CD14-positive monocyte (primary cell): ENCODE data around the gene MTCL3.
A peak's percentile ranks its signal among the peaks of the same experiment; 100 is the strongest.

ENCODE experiments used
- DNase-seq, 3 donors: peaks; one replicate each; pipeline ENCODE4 v3.0.0-alpha.2; 2011 to 2022
- H2AFZ ChIP-seq: 2 replicates; pipeline ENCODE4 v1.6.0; 2012; ENCODE audit warnings: mild to moderate bottlenecking, low read depth, low read length, inconsistent platforms; ENCODE audit not compliant: insufficient read depth, poor library complexity, severe bottlenecking
- H3K27ac ChIP-seq, 2 donors: 1 replicate in 1 of 2; 2 replicates in 1 of 2; pipeline ENCODE4 v1.5.1; 2012 to 2013; ENCODE audit warnings: low read length in 2 of 2, control low read depth in 1 of 2, inconsistent platforms in 1 of 2, low read depth in 1 of 2, mild to moderate bottlenecking in 1 of 2
- H3K27me3 ChIP-seq, 2 donors: one replicate each; pipeline versions ENCODE4 v1.6.0 to v1.6.1; 2011 to 2013; ENCODE audit warnings: low read length in 2 of 2; ENCODE audit not compliant: control insufficient read depth in 2 of 2, insufficient read depth in 2 of 2
- H3K36me3 ChIP-seq, 2 donors: replicated peaks in 1 of 2; 1 replicate in 1 of 2; 2 replicates in 1 of 2; pipeline versions ENCODE4 v1.5.1 to v1.6.1; 2012 to 2013; ENCODE audit warnings: low read length in 2 of 2, control low read depth in 1 of 2, inconsistent platforms in 1 of 2, mild to moderate bottlenecking in 1 of 2; ENCODE audit not compliant: insufficient read depth in 2 of 2, control insufficient read depth in 1 of 2
- H3K4me1 ChIP-seq, 2 donors: 1 replicate in 1 of 2; 2 replicates in 1 of 2; pipeline versions ENCODE4 v1.5.1 to v1.6.1; 2012 to 2013; ENCODE audit warnings: low read length in 2 of 2, control low read depth in 1 of 2, inconsistent platforms in 1 of 2, mild to moderate bottlenecking in 1 of 2, moderate library complexity in 1 of 2; ENCODE audit not compliant: insufficient read depth in 2 of 2, control insufficient read depth in 1 of 2
- H3K4me2 ChIP-seq: replicated peaks from 2 replicates; pipeline ENCODE3; 2012; ENCODE audit warnings: low read length, moderate library complexity, mild to moderate bottlenecking; ENCODE audit not compliant: poor library complexity, severe bottlenecking; ENCODE audit errors: extremely low read depth
- H3K4me3 ChIP-seq, 3 experiments: fragments of 200-600 bp in 1 of 3; sonication (generic) in 1 of 3; replicated peaks in 1 of 3; 1 replicate in 2 of 3; 2 replicates in 1 of 3; pipeline ENCODE4 v1.5.1; 2011 to 2013; ENCODE audit warnings: low read length in 3 of 3, mild to moderate bottlenecking in 3 of 3, control low read depth in 2 of 3, low read depth in 2 of 3, inconsistent platforms in 1 of 3, moderate library complexity in 1 of 3
- H3K79me2 ChIP-seq: 2 replicates; pipeline ENCODE4 v1.6.0; 2012; ENCODE audit warnings: mild to moderate bottlenecking, control low read depth, inconsistent platforms, low read length, moderate library complexity; ENCODE audit not compliant: insufficient read depth
- H3K9ac ChIP-seq: 2 replicates; pipeline ENCODE4 v1.6.0; 2017; ENCODE audit warnings: low read length, mild to moderate bottlenecking; ENCODE audit not compliant: insufficient read depth, poor library complexity, severe bottlenecking
- H3K9me3 ChIP-seq, 2 donors: replicated peaks in 1 of 2; 1 replicate in 1 of 2; 2 replicates in 1 of 2; pipeline versions ENCODE4 v1.5.1 to v1.6.1; 2012 to 2013; ENCODE audit warnings: low read length in 2 of 2, control low read depth in 1 of 2; ENCODE audit not compliant: control insufficient read depth in 1 of 2, insufficient read depth in 1 of 2
- H4K20me1 ChIP-seq: 2 replicates; pipeline ENCODE4 v1.6.0; 2012; ENCODE audit warnings: mild to moderate bottlenecking, low read length, control low read depth, moderate library complexity; ENCODE audit not compliant: insufficient read depth
- H3K27ac Mint-ChIP-seq, 7 donors: one replicate each; pipeline ENCODE4 v1.8.0; 2020; ENCODE audit warnings: mild to moderate bottlenecking in 7 of 7, mixed read lengths in 7 of 7, moderate library complexity in 6 of 7, inconsistent platforms in 2 of 7
- H3K27me3 Mint-ChIP-seq, 3 donors: one replicate each; pipeline ENCODE4 v1.8.0; 2021 to 2022; ENCODE audit warnings: low read depth in 3 of 3, mild to moderate bottlenecking in 3 of 3, mixed read lengths in 3 of 3, moderate library complexity in 3 of 3, inconsistent platforms in 1 of 3
- H3K36me3 Mint-ChIP-seq, 2 donors: one replicate each; pipeline ENCODE4 v1.8.0; 2020; ENCODE audit warnings: mixed read lengths in 2 of 2, inconsistent platforms in 1 of 2, mild to moderate bottlenecking in 1 of 2
- H3K4me1 Mint-ChIP-seq: one replicate; pipeline ENCODE4 v1.8.0; 2020; ENCODE audit warnings: mild to moderate bottlenecking, mixed read lengths
- H3K4me3 Mint-ChIP-seq, 2 donors: one replicate each; pipeline ENCODE4 v1.8.0; 2020; ENCODE audit warnings: mild to moderate bottlenecking in 2 of 2, mixed read lengths in 2 of 2, moderate library complexity in 1 of 2
- H3K9me3 Mint-ChIP-seq, 7 donors: one replicate each; pipeline ENCODE4 v1.8.0; 2020 to 2022; ENCODE audit warnings: mixed read lengths in 7 of 7, mild to moderate bottlenecking in 6 of 7, moderate library complexity in 6 of 7, inconsistent platforms in 2 of 7
- WGBS: methylation state at CpG from one replicate; pipeline ENCODE4 v1.1.5; 2013; ENCODE audit warnings: missing lambda C conversion rate; ENCODE audit not compliant: insufficient coverage; 5-methylcytosine and 5-hydroxymethylcytosine counted together
- intact Hi-C, 2 donors: fragments of 100-400 bp; cut with micrococcal nuclease; formaldehyde crosslinking; loops; one replicate each; pipeline versions ENCODE4 v1.15.0 to v1.15.1; 2023
- TF ChIP-seq, protein P1 (sequence below): fragments of 200-600 bp; IDR thresholded peaks from one replicate; pipeline ENCODE4 v1.8.0; 2022; ENCODE audit warnings: antibody characterized with exemption, mild to moderate bottlenecking

The MTCL3 gene

DNA sequence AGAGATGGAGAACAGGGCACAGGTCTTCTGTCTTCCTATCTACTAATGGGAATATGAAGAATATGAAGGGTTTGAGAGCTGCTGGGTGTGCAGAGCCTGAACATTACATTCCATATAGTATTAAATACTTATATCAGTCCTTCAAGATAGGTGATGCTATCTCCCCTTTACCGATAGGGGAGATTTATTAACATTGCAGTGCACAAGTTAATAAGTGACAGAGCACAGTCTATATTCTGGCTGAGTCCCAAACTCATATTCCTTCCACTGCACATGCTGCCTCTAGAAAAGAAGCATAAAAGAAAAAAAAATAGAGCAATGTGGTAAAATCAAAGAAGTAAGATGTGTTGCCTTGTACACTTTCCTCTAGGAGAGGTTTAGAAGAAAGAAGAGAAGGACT lies 41.5 kb downstream of the MTCL3 start:
- peaks cover 11 to 18% (median 15%) of the 10 kb centered on the region in 7 donors for H3K9me3 Mint-ChIP-seq
- peaks cover 0 to 26% (median 8%) of the 10 kb centered on the region in 3 donors for H3K27me3 Mint-ChIP-seq
- H3K4me3 Mint-ChIP-seq = no peak overlapping the region
- Histone ChIP-seq H3K9ac (no peak overlapping the region), H3K4me1 (no peaks in the 10 kb centered on the region), H3K4me2 (no peak overlapping the region), H3K27ac (no peak overlapping the region), H2AFZ (no peak overlapping the region), H4K20me1 (no peaks in the 10 kb centered on the region), H3K36me3 (no peaks in the 10 kb centered on the region), H3K4me3 (no peak overlapping the region), H3K9me3 (peaks cover 6 to 14% of the 10 kb centered on the region in 2 donors), H3K79me2 (no peaks in the 10 kb centered on the region), H3K27me3 (peaks cover 0 to 16% of the 10 kb centered on the region in 2 donors)
- H3K4me1 Mint-ChIP-seq = peaks cover 2% of the 10 kb centered on the region
- WGBS = no CpG with 5 or more reads among the region's 1 CpG
- intact Hi-C loops = no loop called here
- peak overlapping the region in 1 of 7 donors; percentile 60 for H3K27ac Mint-ChIP-seq
- no peaks in the 10 kb centered on the region for H3K36me3 Mint-ChIP-seq
- no peak for DNase-seq
- TF ChIP-seq, protein P1, sequence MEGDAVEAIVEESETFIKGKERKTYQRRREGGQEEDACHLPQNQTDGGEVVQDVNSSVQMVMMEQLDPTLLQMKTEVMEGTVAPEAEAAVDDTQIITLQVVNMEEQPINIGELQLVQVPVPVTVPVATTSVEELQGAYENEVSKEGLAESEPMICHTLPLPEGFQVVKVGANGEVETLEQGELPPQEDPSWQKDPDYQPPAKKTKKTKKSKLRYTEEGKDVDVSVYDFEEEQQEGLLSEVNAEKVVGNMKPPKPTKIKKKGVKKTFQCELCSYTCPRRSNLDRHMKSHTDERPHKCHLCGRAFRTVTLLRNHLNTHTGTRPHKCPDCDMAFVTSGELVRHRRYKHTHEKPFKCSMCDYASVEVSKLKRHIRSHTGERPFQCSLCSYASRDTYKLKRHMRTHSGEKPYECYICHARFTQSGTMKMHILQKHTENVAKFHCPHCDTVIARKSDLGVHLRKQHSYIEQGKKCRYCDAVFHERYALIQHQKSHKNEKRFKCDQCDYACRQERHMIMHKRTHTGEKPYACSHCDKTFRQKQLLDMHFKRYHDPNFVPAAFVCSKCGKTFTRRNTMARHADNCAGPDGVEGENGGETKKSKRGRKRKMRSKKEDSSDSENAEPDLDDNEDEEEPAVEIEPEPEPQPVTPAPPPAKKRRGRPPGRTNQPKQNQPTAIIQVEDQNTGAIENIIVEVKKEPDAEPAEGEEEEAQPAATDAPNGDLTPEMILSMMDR = no peak

DNA sequence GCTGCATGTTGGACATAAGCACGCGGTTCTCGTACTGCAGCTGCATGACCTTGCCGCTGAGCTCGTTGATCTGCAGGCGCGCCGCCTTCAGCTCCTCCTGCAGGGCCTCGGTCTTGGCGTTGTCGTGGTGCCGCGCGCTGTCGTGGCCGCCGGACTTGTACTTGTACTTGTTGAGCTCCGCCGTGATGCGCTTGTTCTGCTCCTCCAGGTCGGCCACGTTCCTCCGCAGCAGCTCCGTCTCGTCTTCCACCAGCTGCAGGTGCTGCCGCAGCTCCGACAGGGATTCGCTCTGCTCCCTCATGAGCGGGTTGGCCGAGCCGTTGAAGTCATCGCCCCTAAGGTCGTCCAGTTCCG lies 43.3 kb downstream of the MTCL3 start:
- intact Hi-C loops = no loop called here
- Histone ChIP-seq H3K27ac (no peak overlapping the region), H3K9me3 (peaks cover 6 to 14% of the 10 kb centered on the region in 2 donors), H2AFZ (no peak overlapping the region), H3K4me1 (peaks cover 0 to 2% of the 10 kb centered on the region in 2 donors), H3K27me3 (peaks cover 0 to 16% of the 10 kb centered on the region in 2 donors), H3K4me3 (no peak overlapping the region), H3K36me3 (no peaks in the 10 kb centered on the region), H3K79me2 (no peaks in the 10 kb centered on the region), H3K9ac (no peak overlapping the region), H4K20me1 (no peaks in the 10 kb centered on the region), H3K4me2 (no peak overlapping the region)
- Mint-ChIP-seq H3K27ac (no peak overlapping the region), H3K9me3 (peaks cover 11 to 18% (median 15%) of the 10 kb centered on the region in 7 donors), H3K4me3 (peak overlapping the region in 1 of 2 donors; percentile 59), H3K36me3 (no peaks in the 10 kb centered on the region), H3K27me3 (peaks cover 0 to 29% (median 8%) of the 10 kb centered on the region in 3 donors), H3K4me1 (peaks cover 10% of the 10 kb centered on the region)
- DNase-seq = no peak
- WGBS = 85% methylated on average over 34 of the region's 34 CpGs
- TF ChIP-seq, protein P1 = no peak
